TTC549 (cell line): ENCODE measurements around the gene TFB1M.
"Not testable (repeated sequence)": the region's sequence is repeated elsewhere in the genome, so short reads cannot be mapped to it uniquely, and the experiment has no call there.

Experiments
- FAIRE-seq: peaks from 2 replicates; lab custom pipeline; 2012; peaks lifted over from hg19 to GRCh38; lab: Jason Lieb, UNC

The TFB1M gene

DNA sequence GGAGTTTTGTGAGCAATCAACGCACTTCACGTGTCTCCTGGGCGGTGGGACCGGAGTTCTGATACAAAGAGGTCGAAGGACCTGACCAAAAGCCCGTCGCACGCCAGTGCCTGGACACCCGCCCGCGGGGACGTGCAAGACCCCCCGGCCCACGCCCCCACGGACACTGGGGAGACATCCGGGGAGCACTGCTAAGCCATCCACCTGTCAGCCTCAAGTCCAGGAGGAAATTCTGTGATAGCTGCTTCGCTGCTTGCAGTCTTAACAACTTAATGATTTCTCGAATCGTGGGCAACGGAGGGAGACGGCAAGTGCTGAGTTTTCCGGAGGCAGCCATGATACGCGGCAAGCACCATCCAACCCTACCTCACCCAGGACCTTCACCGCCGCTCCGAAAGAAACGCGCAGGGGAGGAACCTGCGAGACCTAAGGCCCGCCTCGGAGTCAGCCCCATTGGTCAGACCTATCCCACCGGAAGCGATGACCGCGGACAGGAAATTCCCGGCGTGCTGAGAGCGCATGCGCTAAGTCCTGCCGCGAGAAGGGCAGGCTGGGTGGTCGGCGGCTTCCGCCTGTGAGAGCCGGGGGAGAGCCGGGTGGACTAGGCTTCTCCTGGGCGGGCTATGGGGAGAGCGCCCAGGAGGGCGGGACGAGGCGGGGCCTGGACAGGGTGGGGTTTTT, at the start of gene TFB1M:
TFB1M (minus strand) TSS at position 393 of the 681 bp plus-strand sequence; CDS start at position 337, 56 bp downstream.
- peak; percentile 98 for FAIRE-seq

DNA sequence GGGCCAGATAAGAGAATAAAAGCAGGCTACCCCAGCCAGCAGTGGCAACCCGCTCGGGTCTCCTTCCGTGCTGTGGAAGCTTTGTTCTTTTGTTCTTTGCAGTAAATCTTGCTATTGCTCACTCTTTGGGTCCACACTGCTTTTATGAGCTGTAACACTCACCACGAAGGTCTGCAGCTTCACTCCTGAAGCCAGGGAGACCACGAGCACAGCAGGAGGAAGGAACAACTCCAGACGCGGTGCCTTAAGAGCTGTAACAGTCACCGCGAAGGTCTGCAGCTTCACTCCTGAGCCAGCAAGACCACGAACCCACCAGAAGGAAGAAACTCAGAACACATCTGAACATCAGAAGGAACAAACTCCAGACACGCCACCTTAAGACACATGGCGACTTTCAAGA, 49.7 kb upstream of the TFB1M start:
- not testable (repeated sequence) for FAIRE-seq

DNA sequence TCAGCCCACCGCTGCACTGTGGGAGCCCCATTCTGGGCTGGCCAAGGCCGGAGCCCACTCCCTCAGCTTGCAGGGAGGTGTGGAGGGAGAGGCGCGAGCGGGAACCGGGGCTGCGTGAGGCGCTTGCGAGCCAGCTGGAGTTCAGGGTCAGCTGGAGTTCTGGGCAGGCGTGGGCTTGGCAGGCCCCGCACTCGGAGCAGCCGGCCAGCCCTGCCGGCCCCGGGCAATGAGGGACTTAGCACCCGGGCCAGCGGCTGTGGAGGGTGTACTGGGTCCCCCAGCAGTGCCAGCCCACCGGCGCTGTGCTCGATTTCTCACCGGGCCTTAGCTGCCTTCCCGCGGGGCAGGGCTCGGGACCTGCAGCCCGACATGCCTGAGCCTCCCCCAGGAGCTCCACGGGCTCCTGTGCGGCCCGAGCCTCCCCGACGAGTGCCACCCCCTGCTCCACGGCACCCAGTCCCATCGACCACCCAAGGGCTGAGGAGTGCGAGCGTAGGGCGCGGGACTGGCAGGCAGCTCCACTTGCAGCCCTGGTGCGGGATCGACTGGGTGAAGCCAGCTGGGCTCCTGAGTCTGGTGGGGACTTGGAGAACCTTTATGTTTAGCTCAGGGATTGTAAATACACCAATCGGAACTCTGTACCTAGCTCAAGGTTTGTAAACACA, 48.8 kb upstream of the TFB1M start:
- not testable (repeated sequence) for FAIRE-seq

- no peak for FAIRE-seq
Measured at GRCh38 chr6:155354167-155354566, 39.9 kb upstream of the TFB1M start.

GRCh38 chr6:155352811-155353210, 38.5 kb upstream of the TFB1M start:
- no peak for FAIRE-seq

DNA sequence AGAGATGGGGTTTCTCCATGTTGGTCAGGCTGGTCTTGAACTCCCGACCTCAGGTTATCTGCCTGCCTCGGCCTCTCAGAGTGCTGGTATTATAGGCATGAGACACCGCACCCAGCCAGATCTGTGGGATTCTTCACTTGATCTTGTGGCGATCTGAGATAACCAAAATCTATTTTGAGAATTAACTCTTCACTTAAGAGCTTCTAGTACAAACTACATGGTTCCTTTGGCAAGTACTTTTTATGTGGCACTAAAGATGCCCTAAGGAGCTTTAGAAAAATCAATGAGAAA, 37.8 kb upstream of the TFB1M start:
- FAIRE-seq, result no peak

DNA sequence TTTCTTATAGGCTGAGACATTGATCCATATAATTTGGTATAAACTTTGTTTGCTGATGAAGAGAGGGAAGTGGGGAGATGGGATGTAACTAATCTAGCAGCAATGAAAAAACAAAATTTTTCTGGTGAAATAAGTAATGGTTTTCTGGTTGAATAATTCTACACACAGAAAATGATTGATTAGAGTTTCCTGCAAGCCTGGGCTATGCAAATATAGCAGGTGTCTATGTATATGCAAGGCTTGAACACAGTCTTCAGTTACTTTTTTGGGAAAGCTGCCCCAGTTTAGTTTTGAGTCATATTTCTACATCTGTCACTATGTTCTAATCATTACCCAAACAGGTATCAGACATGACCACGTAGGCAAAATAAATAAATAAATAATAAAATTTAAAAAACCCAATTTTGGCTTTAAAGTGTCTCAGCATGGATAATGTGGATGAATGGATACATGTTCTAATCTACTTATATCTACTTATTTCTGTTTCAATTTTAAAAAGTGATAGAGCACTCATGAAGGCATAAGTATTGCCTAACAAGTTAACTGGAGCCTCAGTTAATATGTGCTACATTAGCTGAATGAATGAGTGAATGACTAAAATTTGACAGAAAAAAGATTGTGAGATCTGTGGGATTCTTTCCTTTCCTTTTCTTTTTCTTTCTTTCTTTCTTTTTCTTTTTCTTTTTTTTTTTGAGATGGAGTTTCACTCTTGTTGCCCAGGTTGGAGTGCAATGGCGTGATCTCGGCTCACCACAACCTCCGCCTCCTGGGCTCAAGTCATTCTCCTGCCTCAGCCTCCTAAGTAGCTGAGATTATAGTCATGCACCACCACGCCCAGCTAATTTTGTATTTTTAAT, 37.2 kb upstream of the TFB1M start:
- no peak for FAIRE-seq

DNA sequence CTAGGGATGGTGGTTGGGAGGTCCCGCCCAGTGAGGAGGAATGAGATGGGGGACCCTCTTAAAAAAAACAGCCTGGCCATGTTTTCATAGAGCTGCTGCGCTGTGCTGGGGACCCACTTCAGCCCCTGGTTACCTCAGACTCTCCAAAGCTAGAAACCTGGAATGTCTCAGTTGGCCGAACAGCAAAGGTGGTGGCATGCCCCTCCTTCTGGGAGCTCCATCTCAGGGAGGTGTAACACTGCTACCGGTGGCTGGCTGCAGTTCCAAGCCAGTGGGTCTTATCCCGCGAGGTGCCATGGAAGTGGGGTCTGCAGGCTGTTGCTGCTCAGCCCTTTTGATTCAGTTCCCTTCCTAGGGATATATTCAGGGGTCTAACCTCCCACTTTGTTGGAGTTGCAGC, 35.7 kb upstream of the TFB1M start:
- FAIRE-seq, result no peak

DNA sequence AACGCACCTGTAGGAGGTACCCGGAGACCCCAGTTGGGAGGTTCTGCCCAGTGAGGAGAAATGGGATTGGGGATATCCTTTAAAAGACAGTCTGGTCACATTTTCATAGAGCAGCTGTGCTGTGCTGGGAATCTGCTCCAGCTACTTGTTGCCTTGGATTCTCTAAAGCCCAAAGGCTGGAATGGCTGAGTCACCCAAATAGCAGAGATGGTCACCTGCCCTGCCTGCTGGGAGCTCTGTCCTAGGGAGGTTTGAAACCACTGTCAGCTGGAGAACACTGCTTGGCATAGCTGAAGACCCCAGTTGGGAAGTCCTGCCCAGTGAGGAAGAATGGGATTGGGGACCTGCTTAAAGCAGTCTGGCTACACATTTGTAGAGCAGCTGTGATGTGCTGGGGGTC, 34.8 kb upstream of the TFB1M start:
- FAIRE-seq, result no peak

- FAIRE-seq, result no peak
Measured at GRCh38 chr6:155347800-155348199, 33.5 kb upstream of the TFB1M start.

DNA sequence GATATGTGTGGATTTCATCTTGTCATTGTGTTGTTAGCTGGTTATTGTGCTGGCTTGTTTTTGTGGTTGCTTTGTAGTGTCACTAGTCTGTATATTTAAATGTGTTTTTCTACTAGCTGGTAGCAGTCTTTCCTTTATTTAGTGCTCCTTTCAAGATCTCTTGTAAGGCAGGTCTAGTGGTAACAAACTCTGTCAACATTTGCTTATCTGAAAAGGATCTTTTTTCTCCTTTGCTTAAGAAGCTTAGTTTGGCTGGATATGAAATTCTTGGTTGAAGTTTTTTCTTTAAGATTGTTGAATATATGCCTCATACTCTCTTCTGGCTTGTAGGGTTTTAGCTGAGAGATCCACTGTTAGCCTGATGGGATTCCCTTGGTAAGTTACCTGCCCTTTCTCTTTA, 32.7 kb upstream of the TFB1M start:
- FAIRE-seq, result no peak

DNA sequence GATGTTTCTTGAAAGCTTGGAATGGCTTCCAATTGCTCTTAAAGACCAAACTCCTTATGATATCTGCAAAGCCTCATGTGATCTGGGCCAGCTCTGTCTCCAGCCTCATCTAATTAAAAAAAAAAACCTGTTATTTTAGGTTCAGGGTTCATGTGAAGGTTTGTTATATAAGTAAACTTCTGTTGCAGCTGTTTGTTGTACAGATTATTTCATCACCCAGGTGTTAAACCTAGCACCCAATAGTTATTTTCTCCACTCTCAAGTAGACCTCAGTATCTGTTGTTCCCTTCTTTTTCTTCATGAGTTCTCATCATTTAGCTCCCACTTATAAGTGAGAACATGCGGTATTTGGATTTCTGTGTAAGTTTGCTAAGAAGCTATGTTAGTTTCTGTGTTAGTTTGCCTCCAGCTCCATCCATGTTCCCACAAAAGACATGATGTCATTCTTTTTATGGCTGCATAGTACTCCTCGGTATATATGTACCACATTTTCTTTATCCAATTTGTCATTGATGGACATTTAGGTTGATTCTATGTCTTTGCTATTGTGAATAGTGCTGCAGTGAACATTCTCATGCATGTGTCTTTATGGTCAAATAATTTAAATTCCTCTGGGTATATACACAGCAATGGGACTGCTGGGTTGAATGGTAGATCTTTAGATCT, 30.2 kb upstream of the TFB1M start:
- FAIRE-seq, result no peak

GRCh38 chr6:155341130-155341828, 27.0 kb upstream of the TFB1M start:
- FAIRE-seq, result no peak

DNA sequence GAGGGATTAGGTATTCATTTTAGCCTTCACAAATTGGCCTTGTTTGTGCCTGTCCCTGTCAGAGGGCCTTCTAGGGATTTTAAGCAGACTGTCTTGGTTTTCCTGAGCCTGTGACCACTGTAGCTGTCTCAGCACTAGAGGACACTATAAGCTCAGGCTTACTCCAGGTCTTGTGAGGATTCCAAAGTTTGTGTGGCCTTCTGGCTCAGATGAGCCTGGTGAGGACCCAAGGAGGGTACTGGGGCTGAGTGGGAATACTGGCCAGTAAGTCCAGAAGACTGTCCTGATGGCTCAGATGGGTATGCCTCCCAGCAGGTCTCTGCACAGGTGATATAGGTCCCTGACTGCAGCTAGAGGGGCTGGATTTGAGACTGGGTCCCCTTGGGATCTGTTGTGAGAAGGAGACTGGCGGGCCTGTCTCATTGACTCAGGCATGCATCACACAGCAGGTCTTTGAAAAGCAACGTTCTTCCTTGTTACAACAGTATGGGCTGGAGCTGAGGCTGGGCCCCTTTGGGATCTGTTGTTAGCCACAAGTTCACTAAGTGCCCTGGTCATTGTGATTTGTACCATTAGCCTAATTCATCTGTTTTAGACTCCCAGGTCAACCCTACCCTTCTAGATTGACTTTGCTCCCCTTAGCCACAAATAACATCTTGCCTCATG, 26.3 kb upstream of the TFB1M start:
- no peak for FAIRE-seq

DNA sequence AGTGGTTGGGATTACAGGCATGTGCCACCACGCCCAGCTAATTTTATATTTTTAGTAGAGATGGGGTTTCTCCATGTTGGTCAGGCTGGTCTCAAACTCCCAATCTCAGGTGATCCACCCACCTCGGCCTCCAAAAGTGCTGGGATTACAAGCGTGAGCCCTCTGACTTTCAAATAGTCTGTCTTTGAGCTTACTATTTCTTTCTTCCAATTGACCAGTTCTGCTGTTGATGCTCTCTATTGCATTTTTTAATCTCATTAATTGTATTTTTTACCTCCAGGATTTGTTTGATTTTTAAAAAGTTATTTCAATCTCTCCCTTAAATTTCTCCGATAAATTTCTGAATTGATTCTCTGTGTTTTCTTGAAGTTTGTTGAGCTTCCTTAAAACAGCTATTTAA, 25.6 kb upstream of the TFB1M start:
- FAIRE-seq, result not testable (repeated sequence)

DNA sequence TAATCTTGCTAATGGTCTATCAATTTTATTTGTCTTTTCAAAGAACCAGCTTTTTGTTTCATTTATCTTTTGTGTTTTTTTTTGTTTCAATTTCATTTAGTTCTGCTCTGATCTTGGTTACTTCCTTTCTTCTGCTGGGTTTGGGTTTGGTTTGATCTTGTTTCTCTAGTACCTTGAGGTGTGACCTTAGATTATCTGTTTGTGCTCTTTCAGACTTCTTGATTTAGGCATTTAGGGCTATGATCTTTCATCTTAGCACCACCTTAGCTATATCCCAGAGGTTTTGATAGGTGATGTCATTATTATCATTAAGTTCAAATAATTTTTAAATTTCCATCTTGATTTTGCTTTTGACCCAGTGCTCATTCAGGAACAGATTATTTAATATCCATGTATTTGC, 24.0 kb upstream of the TFB1M start:
- not testable (repeated sequence) for FAIRE-seq

DNA sequence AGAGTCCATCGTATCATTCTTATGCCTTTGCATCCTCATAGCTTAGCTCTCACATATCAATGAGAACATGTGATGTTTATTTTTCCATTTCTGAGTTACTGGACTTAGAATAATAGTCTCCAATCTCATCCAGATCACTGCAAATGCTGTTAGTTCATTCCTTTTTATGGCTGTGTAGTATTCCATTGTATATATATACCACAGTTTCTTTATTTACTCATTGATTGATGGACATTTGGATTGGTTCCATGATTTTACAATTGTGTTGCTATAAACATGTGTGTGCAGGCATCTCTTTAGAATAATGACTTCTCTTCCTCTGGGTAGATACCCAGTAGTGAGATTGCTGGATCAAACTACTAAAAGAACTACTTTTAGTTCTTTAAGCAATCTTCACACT, 21.0 kb upstream of the TFB1M start:
- FAIRE-seq, result no peak

GRCh38 chr6:155334073-155334472, 19.8 kb upstream of the TFB1M start:
- not testable (repeated sequence) for FAIRE-seq

DNA sequence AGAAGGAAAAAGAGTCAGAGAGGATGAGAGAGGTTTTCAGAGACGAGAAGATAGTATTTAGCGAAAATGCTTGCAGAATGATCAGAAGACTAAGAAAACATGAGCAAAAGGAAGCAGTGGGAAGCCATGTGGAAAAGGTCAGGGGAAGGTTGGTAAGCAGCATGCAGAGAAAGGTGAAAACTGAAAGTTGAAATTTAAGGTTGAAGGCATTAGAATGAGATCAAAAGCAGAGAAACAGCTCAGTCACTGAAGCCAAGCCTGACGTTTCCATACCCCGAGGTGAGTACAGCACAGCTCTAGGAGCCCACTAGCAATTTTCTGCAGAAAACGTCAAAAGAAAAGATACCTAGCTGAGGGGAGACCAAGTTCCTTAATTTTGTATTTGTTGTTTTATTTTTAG, 19.1 kb upstream of the TFB1M start:
- FAIRE-seq, result no peak

DNA sequence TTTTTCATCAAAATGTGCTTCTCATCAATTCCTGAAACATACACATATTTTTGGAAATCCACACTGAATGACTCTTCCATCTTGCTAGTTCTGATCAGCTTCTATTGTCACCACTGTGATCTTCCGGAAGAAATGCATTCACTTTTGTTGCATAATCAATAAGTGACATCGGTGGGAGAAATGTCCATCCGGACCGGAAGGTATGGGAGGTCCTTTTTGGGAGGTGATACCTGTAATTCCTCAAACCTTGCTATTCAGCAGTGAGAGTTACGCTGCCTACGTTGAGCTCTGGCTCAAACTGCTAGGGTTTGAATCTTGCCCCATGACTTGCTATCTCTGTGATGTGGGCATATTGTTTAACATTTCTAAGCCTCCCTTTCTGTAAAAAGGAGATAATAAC, 16.6 kb upstream of the TFB1M start:
- FAIRE-seq, result no peak

GRCh38 chr6:155330133-155330734, 15.9 kb upstream of the TFB1M start:
- no peak for FAIRE-seq
